ENCODE results near the gene SOX5.

The SOX5 gene

GRCh38 chr12:23855813-23856212 lies 93.7 kb downstream of the SOX5 start:
- no peak for DNase-seq (ENCODE audit: low read depth)
- H3K4me3 ChIP-seq (ENCODE audit: low read depth, low read length): no peak overlapping the region
- TF ChIP-seq MAX (IDR thresholded peaks at IDR 0.05; ENCODE audit: low read depth, low read length) (no peak), MYC (IDR thresholded peaks at IDR 0.05; ENCODE audit: low read depth, low read length) (no peak), POLR2A (IDR thresholded peaks at IDR 0.05; ENCODE audit: extremely low read depth, insufficient read length) (no peak)
- TF ChIP-seq, protein P1, sequence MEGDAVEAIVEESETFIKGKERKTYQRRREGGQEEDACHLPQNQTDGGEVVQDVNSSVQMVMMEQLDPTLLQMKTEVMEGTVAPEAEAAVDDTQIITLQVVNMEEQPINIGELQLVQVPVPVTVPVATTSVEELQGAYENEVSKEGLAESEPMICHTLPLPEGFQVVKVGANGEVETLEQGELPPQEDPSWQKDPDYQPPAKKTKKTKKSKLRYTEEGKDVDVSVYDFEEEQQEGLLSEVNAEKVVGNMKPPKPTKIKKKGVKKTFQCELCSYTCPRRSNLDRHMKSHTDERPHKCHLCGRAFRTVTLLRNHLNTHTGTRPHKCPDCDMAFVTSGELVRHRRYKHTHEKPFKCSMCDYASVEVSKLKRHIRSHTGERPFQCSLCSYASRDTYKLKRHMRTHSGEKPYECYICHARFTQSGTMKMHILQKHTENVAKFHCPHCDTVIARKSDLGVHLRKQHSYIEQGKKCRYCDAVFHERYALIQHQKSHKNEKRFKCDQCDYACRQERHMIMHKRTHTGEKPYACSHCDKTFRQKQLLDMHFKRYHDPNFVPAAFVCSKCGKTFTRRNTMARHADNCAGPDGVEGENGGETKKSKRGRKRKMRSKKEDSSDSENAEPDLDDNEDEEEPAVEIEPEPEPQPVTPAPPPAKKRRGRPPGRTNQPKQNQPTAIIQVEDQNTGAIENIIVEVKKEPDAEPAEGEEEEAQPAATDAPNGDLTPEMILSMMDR (IDR thresholded peaks at IDR 0.05; ENCODE audit: low read depth, low read length): no peak

DNA sequence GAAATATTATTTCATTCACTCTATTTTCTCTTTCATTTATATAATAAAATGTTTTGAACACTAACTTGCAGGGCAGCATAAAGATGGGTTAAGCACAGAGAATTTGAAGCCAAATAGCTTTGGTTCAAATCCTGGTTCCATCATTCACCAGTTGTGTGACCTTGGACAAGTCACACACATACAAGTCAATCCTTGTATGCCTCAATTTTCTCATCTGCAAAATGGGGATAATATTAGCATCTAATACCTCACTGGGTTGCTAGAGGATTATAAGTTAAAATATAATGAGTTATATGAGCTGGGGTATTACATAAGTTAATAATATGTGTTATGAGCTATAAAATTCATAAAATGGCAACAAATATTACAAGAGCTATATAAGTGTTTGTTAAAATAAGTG lies 94.9 kb downstream of the SOX5 start:
- no peak for TF ChIP-seq MYC (IDR thresholded peaks at IDR 0.05; ENCODE audit: low read depth, low read length)
- no peak for TF ChIP-seq POLR2A (IDR thresholded peaks at IDR 0.05; ENCODE audit: extremely low read depth, insufficient read length)
- TF ChIP-seq MAX (IDR thresholded peaks at IDR 0.05; ENCODE audit: low read depth, low read length): no peak
- TF ChIP-seq, protein P1 (IDR thresholded peaks at IDR 0.05; ENCODE audit: low read depth, low read length): no peak
- DNase-seq (ENCODE audit: low read depth): no peak
- no peak overlapping the region for H3K4me3 ChIP-seq (ENCODE audit: low read depth, low read length)

GRCh38 chr12:23853640-23854039 lies 95.8 kb downstream of the SOX5 start:
- no peak overlapping the region for H3K4me3 ChIP-seq (ENCODE audit: low read depth, low read length)
- DNase-seq (ENCODE audit: low read depth): no peak
- no peak for TF ChIP-seq POLR2A (IDR thresholded peaks at IDR 0.05; ENCODE audit: extremely low read depth, insufficient read length)

GRCh38 chr12:23851602-23852001 lies 97.9 kb downstream of the SOX5 start:
- no peak overlapping the region for H3K4me3 ChIP-seq (ENCODE audit: low read depth, low read length)
- no peak for DNase-seq (ENCODE audit: low read depth)
- TF ChIP-seq MYC (IDR thresholded peaks at IDR 0.05; ENCODE audit: low read depth, low read length) (no peak), MAX (IDR thresholded peaks at IDR 0.05; ENCODE audit: low read depth, low read length) (no peak), POLR2A (IDR thresholded peaks at IDR 0.05; ENCODE audit: extremely low read depth, insufficient read length) (no peak)
- TF ChIP-seq, protein P1 (IDR thresholded peaks at IDR 0.05; ENCODE audit: low read depth, low read length): no peak

- DNase-seq (ENCODE audit: low read depth): no peak
- no peak for TF ChIP-seq POLR2A (IDR thresholded peaks at IDR 0.05; ENCODE audit: extremely low read depth, insufficient read length)
- TF ChIP-seq MYC (IDR thresholded peaks at IDR 0.05; ENCODE audit: low read depth, low read length): no peak
- no peak for TF ChIP-seq MAX (IDR thresholded peaks at IDR 0.05; ENCODE audit: low read depth, low read length)
- TF ChIP-seq, protein P1 (IDR thresholded peaks at IDR 0.05; ENCODE audit: low read depth, low read length): no peak
- H3K4me3 ChIP-seq (ENCODE audit: low read depth, low read length): no peak overlapping the region
Measured at GRCh38 chr12:23847857-23848256, 101.6 kb downstream of the SOX5 start.

DNA sequence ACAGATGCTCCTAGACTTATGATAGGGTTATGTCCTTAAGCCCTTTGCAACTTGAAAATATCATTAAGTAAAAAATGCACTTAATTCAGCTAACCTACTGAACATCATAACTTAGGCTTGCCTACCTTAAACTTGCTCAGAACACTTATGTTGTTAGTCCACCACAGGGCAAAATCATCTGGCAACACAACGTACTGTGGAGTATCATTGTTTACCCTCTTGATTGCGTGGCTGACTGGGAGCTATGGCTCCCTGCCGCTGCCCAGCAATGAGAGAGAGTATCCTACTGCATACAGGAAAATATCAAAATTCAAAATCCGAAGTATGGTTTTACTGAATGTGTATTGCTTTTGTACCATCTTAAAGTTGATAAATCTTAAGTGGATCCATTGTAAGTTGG lies 105.5 kb downstream of the SOX5 start:
- TF ChIP-seq, protein P1 (IDR thresholded peaks at IDR 0.05; ENCODE audit: low read depth, low read length): no peak
- no peak for DNase-seq (ENCODE audit: low read depth)
- H3K4me3 ChIP-seq (ENCODE audit: low read depth, low read length): no peak overlapping the region

Data from NB4 (cell line).